Measurements from ENCODE around the gene ANKRD39.

GRCh38 chr2:96898641-96899412 is 41.0 kb upstream of the ANKRD39 start:
- TF ChIP-seq CTCF (IDR thresholded peaks at IDR 0.05) (no peak), EZH2 (IDR thresholded peaks at IDR 0.05; ENCODE audit: borderline replicate concordance, insufficient read depth, low read depth, low read length, poor library complexity, severe bottlenecking) (no peak)

Data from B cell (primary cell).